Activated T-cell treated with anti-CD3 and anti-CD28 coated beads, Interleukin-2, amount 50 U/mL, for 72 hours (primary cell): ENCODE data around the gene XXYLT1. TPM values are rescaled to one million over a fixed set of nuclear protein-coding genes. Genes with fewer than 3 reads are reported as not detected.
"Not testable (repeated sequence)": the region's sequence is repeated elsewhere in the genome, so short reads cannot be mapped to it uniquely, and the experiment has no call there.

Experiments
- ATAC-seq, 2 donors: fragments of 150-1000 bp; cut with Tn5 transposase; replicated peaks in 1 of 2; 2 replicates each; pipeline ENCODE4 v1.10.0; 2021; ENCODE audit warnings: moderate library complexity in 2 of 2, mild to moderate bottlenecking in 1 of 2
- DNase-seq, 2 donors: peaks; one replicate each; pipeline ENCODE4 v3.0.0; 2021 to 2022; ENCODE audit warnings: mixed read lengths in 1 of 2
- H3K27ac Mint-ChIP-seq: one replicate; pipeline ENCODE4 v1.8.0; 2022; ENCODE audit warnings: mild to moderate bottlenecking, moderate library complexity, mixed read lengths
- H3K27me3 Mint-ChIP-seq: one replicate; pipeline ENCODE4 v1.8.0; 2022; ENCODE audit warnings: low read depth, mixed read lengths
- H3K36me3 Mint-ChIP-seq, 2 donors: one replicate each; pipeline ENCODE4 v1.8.0; 2022; ENCODE audit warnings: mixed read lengths in 2 of 2, mild to moderate bottlenecking in 1 of 2; ENCODE audit not compliant: insufficient read depth in 2 of 2
- H3K4me1 Mint-ChIP-seq: one replicate; pipeline ENCODE4 v1.8.0; 2022; ENCODE audit warnings: low read depth, mixed read lengths
- H3K4me3 Mint-ChIP-seq, 2 donors: one replicate each; pipeline ENCODE4 v1.8.0; 2022; ENCODE audit warnings: mild to moderate bottlenecking in 2 of 2, mixed read lengths in 2 of 2, moderate library complexity in 2 of 2
- H3K9me3 Mint-ChIP-seq, 2 donors: one replicate each; pipeline ENCODE4 v1.8.0; 2022; ENCODE audit warnings: mixed read lengths in 2 of 2
- total RNA-seq, 2 donors: library from RNA; stranded (reverse); gene quantifications; one replicate each; pipeline ENCODE4 v1.2.3, GENCODE V29; 2022

XXYLT1 gene
- total RNA-seq = 1 to 10 TPM; 6.2 to 6.6 TPM

DNA sequence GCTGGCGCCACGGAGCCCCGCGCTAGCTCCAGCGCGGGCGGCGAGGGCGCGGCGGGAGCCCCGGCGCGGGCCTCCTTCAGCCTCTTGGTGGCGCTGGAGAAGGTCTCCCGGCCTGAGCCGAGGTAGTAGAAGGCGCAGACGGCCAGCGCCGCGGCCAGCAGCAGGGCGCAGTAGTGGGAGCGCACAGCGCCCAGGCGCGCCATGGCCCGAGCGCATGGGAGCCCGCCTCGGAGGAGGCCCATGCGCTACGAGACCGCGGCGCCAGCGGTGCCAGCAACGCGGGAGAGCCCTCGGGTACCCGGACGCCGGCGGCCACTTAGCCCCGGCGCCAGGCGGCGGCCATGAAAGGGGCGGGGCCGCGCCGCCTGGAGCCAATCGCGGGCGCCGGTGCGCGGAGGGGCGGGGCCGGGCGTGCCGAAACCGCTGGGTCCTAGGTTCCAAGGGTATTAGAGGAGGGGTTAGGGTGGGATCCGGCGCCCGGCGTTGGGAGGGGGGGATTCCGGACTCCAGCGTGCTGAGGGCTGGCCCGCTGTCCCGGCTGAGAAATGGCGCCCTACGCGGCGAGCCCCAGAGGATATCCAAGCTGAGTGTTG lies at the start of gene XXYLT1:
TSS of gene XXYLT1 (minus strand) at position 343 of the 593 bp plus-strand sequence. CDS start at position 242, 101 bp downstream.
- Mint-ChIP-seq H3K4me1 (peaks cover 24% of the 10 kb centered on the region), H3K27me3 (no peaks in the 10 kb centered on the region), H3K9me3 (no peaks in the 10 kb centered on the region)

GRCh38 chr3:195319060-195319459 lies 48.1 kb upstream of the XXYLT1 start:
- ATAC-seq (no peak), DNase-seq (no peak)
- peaks cover 19 to 30% of the 10 kb centered on the region in 2 donors for H3K36me3 Mint-ChIP-seq
- peaks cover 4% of the 10 kb centered on the region for H3K4me1 Mint-ChIP-seq
- peaks cover 2% of the 10 kb centered on the region in 2 donors for H3K9me3 Mint-ChIP-seq
- no peak overlapping the region for H3K27ac Mint-ChIP-seq
- no peak overlapping the region for H3K4me3 Mint-ChIP-seq
- H3K27me3 Mint-ChIP-seq = no peaks in the 10 kb centered on the region

More for the DNA sequence above, at the start of gene XXYLT1:
- H3K4me3 Mint-ChIP-seq = peak within 1 kb of the TSS; percentile 86 to 96
- DNase-seq (peak; percentile 92 to 93), ATAC-seq (peak; percentile 88 to 90)
- no peaks in the 10 kb centered on the region for H3K36me3 Mint-ChIP-seq
- H3K27ac Mint-ChIP-seq = peak within 1 kb of the TSS; percentile 43

GRCh38 chr3:195312714-195313113 lies 41.8 kb upstream of the XXYLT1 start:
- Mint-ChIP-seq H3K27ac (no peak overlapping the region), H3K36me3 (no peaks in the 10 kb centered on the region), H3K4me3 (no peak overlapping the region), H3K27me3 (no peaks in the 10 kb centered on the region), H3K9me3 (no peaks in the 10 kb centered on the region), H3K4me1 (no peaks in the 10 kb centered on the region)
- ATAC-seq = no peak
- no peak for DNase-seq

GRCh38 chr3:195307711-195308110 lies 36.8 kb upstream of the XXYLT1 start:
- Mint-ChIP-seq H3K9me3 (no peaks in the 10 kb centered on the region), H3K27ac (peak overlapping the region; percentile 57), H3K27me3 (no peaks in the 10 kb centered on the region), H3K4me1 (no peaks in the 10 kb centered on the region), H3K36me3 (peaks cover 0 to 1% of the 10 kb centered on the region in 2 donors), H3K4me3 (no peak overlapping the region)
- DNase-seq = no peak
- no peak for ATAC-seq

GRCh38 chr3:195306369-195306768 lies 35.4 kb upstream of the XXYLT1 start:
- Mint-ChIP-seq H3K27me3 (no peaks in the 10 kb centered on the region), H3K27ac (no peak overlapping the region), H3K36me3 (peaks cover 0 to 1% of the 10 kb centered on the region in 2 donors), H3K4me1 (no peaks in the 10 kb centered on the region), H3K4me3 (no peak overlapping the region), H3K9me3 (no peaks in the 10 kb centered on the region)
- ATAC-seq = no peak
- no peak for DNase-seq

GRCh38 chr3:195302431-195302830 lies 31.5 kb upstream of the XXYLT1 start:
- Mint-ChIP-seq H3K27ac (peak overlapping the region; percentile 89), H3K27me3 (no peaks in the 10 kb centered on the region), H3K36me3 (peaks cover 0 to under 1% of the 10 kb centered on the region in 2 donors)

GRCh38 chr3:195297446-195297845 lies 26.5 kb upstream of the XXYLT1 start:
- no peaks in the 10 kb centered on the region for H3K27me3 Mint-ChIP-seq
- DNase-seq = no peak
- no peaks in the 10 kb centered on the region for H3K9me3 Mint-ChIP-seq
- H3K4me3 Mint-ChIP-seq = no peak overlapping the region
- peaks cover 2 to 3% of the 10 kb centered on the region in 2 donors for H3K36me3 Mint-ChIP-seq
- no peaks in the 10 kb centered on the region for H3K4me1 Mint-ChIP-seq
- H3K27ac Mint-ChIP-seq = peak overlapping the region; percentile 17
- ATAC-seq = no peak

More at GRCh38 chr3:195302431-195302830, 31.5 kb upstream of the XXYLT1 start:
- H3K4me3 Mint-ChIP-seq = no peak overlapping the region
- no peaks in the 10 kb centered on the region for H3K4me1 Mint-ChIP-seq
- ATAC-seq = no peak
- DNase-seq = no peak
- H3K9me3 Mint-ChIP-seq = no peaks in the 10 kb centered on the region

- Mint-ChIP-seq H3K4me1 (no peaks in the 10 kb centered on the region), H3K4me3 (no peak overlapping the region)
- ATAC-seq = no peak
Observed at GRCh38 chr3:195296662-195297061, 25.7 kb upstream of the XXYLT1 start.

DNA sequence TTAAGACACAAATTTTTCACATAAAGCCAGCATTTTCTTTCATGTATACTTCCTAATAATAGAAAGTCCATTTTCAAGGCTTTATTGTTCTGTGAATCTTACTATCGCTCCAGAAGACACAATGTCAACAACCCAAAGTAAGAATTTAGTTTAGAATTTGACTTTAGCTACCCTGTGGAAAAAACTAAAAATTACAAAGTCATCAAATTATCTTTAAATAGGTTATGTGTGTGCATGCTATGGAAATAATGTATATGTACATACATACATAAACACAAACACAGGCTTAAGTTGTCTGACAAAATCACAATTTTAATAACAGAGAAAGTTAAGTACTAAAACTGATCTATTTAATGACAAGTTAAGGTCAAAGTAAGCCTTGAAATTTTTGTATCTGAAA lies 20.2 kb upstream of the XXYLT1 start:
- H3K27me3 Mint-ChIP-seq = no peaks in the 10 kb centered on the region
- no peaks in the 10 kb centered on the region for H3K9me3 Mint-ChIP-seq
- H3K4me3 Mint-ChIP-seq = no peak overlapping the region
- no peaks in the 10 kb centered on the region for H3K4me1 Mint-ChIP-seq
- DNase-seq (no peak), ATAC-seq (no peak)
- peaks cover 3 to 11% of the 10 kb centered on the region in 2 donors for H3K36me3 Mint-ChIP-seq
- H3K27ac Mint-ChIP-seq = no peak overlapping the region

More at GRCh38 chr3:195296662-195297061, 25.7 kb upstream of the XXYLT1 start:
- H3K27ac Mint-ChIP-seq = no peak overlapping the region
- H3K36me3 Mint-ChIP-seq = peaks cover 2 to 5% of the 10 kb centered on the region in 2 donors
- DNase-seq = no peak
- no peaks in the 10 kb centered on the region for H3K27me3 Mint-ChIP-seq
- H3K9me3 Mint-ChIP-seq = no peaks in the 10 kb centered on the region

DNA sequence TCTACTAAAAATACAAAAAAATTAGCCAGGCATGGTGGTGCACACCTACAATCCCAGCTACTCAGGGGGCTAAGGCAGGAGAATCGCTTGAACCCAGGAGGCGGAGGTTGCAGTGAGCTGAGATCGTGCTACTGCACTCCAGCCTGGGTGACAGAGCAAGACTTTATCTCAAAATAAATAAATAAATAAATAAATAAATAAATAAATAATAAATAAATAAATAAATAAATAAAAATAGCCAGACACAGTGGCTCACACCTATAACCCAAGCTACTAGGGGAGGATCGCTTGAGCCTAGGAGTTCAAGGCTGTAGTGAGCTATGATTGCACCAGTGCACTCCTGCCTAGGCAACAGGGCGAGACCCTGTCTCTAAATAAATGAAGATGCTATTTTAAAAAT lies 19.7 kb upstream of the XXYLT1 start:
- not testable (repeated sequence) for DNase-seq, H3K4me3 Mint-ChIP-seq, H3K27ac Mint-ChIP-seq, H3K27me3 Mint-ChIP-seq, H3K9me3 Mint-ChIP-seq, ATAC-seq, H3K4me1 Mint-ChIP-seq
- peaks cover 3 to 11% of the 10 kb centered on the region in 2 donors for H3K36me3 Mint-ChIP-seq

DNA sequence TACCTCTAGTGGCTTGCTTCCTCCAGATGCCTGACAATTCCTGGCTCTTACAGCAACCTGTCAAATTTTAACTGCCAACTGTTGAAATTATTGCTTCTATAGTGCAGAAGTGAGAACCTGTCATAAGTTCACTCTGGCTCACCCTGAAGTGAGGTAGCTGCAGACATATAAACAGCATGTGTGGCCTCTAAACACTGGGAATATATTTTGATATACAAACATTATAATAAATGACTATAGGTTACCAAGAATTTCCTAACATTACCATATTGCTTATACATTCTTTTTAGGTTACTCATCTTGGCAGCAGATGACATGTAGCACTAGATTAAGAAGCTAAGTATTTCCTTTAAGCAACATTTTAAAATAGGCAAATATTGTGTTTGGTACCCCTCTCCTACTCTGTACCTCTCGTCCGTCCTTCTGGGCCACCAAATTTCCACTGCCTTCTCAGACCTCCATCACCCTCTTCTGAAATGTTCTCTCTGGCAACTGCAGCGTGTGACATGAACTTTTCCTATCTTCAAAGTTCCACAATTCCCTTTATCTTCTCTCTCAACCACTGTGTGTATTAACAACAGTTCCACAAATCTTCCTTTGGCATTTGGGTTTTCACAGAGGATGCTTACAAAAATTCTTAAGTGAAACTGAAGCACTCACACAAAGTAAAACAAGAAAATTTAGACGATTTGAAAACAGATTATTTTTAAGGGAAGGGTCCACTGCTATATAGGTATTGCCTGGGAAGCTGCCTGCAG lies 15.3 kb upstream of the XXYLT1 start:
- H3K4me3 Mint-ChIP-seq = no peak overlapping the region
- H3K9me3 Mint-ChIP-seq = no peaks in the 10 kb centered on the region
- H3K4me1 Mint-ChIP-seq = peaks cover 7% of the 10 kb centered on the region
- DNase-seq (no peak), ATAC-seq (no peak)
- no peaks in the 10 kb centered on the region for H3K27me3 Mint-ChIP-seq
- peaks cover 8 to 12% of the 10 kb centered on the region in 2 donors for H3K36me3 Mint-ChIP-seq
- no peak overlapping the region for H3K27ac Mint-ChIP-seq

DNA sequence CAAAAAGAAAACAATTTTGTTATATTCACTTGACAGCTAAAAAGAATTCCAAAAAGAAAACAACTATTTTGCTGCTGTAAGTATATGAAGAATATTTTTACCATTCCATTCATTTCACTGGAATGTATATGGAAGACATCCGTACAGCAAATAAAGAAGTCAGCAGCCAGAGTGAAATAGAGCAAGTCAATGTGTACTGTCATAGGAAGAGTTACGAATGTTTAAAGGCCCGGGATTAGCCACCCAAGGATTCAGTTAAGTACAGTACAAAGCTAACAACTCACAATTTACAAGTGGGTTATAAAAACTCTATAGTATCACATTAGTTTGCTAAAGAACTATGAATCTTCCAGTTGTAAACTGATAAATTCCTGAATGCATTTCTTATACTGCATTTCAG lies 14.4 kb upstream of the XXYLT1 start:
- ATAC-seq (no peak), DNase-seq (no peak)
- H3K4me3 Mint-ChIP-seq = no peak overlapping the region
- H3K27ac Mint-ChIP-seq = peak overlapping the region; percentile 24
- H3K36me3 Mint-ChIP-seq = peaks cover 8 to 12% of the 10 kb centered on the region in 2 donors
- H3K9me3 Mint-ChIP-seq = no peaks in the 10 kb centered on the region
- peaks cover 7% of the 10 kb centered on the region for H3K4me1 Mint-ChIP-seq
- no peaks in the 10 kb centered on the region for H3K27me3 Mint-ChIP-seq

- no peak overlapping the region for H3K4me3 Mint-ChIP-seq
- no peaks in the 10 kb centered on the region for H3K9me3 Mint-ChIP-seq
- ATAC-seq = no peak
- peaks cover 8 to 11% of the 10 kb centered on the region in 2 donors for H3K36me3 Mint-ChIP-seq
- no peak overlapping the region for H3K27ac Mint-ChIP-seq
- peaks cover 7% of the 10 kb centered on the region for H3K4me1 Mint-ChIP-seq
- no peaks in the 10 kb centered on the region for H3K27me3 Mint-ChIP-seq
- DNase-seq = no peak
Observed at GRCh38 chr3:195284842-195285241, 13.9 kb upstream of the XXYLT1 start.
